ENCODE measurements around the gene ZNF687.
"Not testable (repeated sequence)": the region's sequence is repeated elsewhere in the genome, so short reads cannot be mapped to it uniquely, and the experiment has no call there.

ZNF687 gene, protein sequence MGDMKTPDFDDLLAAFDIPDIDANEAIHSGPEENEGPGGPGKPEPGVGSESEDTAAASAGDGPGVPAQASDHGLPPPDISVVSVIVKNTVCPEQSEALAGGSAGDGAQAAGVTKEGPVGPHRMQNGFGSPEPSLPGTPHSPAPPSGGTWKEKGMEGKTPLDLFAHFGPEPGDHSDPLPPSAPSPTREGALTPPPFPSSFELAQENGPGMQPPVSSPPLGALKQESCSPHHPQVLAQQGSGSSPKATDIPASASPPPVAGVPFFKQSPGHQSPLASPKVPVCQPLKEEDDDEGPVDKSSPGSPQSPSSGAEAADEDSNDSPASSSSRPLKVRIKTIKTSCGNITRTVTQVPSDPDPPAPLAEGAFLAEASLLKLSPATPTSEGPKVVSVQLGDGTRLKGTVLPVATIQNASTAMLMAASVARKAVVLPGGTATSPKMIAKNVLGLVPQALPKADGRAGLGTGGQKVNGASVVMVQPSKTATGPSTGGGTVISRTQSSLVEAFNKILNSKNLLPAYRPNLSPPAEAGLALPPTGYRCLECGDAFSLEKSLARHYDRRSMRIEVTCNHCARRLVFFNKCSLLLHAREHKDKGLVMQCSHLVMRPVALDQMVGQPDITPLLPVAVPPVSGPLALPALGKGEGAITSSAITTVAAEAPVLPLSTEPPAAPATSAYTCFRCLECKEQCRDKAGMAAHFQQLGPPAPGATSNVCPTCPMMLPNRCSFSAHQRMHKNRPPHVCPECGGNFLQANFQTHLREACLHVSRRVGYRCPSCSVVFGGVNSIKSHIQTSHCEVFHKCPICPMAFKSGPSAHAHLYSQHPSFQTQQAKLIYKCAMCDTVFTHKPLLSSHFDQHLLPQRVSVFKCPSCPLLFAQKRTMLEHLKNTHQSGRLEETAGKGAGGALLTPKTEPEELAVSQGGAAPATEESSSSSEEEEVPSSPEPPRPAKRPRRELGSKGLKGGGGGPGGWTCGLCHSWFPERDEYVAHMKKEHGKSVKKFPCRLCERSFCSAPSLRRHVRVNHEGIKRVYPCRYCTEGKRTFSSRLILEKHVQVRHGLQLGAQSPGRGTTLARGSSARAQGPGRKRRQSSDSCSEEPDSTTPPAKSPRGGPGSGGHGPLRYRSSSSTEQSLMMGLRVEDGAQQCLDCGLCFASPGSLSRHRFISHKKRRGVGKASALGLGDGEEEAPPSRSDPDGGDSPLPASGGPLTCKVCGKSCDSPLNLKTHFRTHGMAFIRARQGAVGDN

DNA sequence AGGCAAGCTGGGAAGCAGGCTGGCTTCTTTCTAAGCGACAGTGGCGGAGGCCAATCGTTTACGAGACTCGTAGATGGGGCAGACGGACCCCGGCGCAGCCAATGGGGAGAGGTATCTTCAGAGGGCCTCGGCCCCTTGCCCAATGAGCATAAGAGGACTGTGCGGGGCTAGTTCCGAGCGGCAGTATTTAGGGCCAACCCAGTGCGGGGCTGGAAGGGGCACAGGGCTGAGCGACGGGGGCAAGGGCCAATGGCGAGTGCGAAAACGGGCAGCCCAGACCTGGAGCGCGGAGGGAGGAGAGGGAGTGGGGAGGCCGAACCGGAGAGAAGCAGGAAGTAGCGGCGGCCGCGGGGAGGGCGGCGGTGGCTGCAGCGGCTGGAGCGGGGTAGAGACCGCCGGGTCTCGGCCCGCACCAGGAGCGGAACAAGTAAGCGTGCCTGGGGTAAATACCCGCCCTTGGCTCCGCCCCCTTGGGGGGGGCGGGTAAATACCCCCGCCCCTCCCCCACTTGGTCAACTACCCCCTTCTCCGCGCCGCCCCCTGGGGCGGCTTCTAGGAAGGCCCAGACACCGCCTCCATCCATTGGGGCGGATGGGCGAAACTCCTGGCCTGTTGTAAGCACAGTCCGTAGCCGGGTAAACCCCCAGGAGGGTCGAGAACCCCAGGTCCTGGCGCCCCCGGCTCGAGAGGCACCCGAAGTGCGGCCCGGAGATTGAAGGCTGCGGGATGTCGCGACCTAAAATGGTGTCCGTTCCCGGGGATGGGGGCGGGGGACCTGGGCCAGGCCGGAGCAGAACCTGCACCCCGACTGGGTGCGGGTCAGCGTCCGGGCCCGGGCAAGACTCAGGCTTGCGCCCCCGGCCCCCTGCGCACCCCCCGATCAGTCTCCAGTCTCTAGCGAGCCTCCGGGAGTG, at the start of gene ZNF687:
TSS of gene ZNF687 (plus strand) at position 331 of the 914 bp plus-strand sequence. CDS start 3,993 bp downstream, outside the sequence.
- DNase-seq (ENCODE audit: low read depth) = peak; percentile 96

DNA sequence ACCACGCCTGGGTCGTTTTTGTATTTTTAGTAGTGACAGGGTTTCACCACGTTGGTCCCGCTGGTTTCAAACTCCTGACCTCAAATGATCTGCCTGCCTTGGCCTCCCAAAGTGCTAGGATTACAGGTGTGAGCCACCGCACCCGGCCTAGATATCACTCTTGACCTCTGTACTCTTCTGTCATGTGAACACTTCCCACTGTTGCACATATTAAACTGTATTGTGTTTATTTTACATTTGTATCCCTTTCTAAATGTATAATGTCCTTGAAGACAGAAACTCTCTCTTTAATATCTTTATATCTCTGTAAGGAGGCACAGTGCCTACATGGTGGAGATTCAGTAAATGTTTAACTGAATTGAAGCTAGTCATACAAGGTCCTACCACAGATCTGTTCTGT, 46.9 kb upstream of the ZNF687 start:
- no peak for DNase-seq (ENCODE audit: low read depth)

DNA sequence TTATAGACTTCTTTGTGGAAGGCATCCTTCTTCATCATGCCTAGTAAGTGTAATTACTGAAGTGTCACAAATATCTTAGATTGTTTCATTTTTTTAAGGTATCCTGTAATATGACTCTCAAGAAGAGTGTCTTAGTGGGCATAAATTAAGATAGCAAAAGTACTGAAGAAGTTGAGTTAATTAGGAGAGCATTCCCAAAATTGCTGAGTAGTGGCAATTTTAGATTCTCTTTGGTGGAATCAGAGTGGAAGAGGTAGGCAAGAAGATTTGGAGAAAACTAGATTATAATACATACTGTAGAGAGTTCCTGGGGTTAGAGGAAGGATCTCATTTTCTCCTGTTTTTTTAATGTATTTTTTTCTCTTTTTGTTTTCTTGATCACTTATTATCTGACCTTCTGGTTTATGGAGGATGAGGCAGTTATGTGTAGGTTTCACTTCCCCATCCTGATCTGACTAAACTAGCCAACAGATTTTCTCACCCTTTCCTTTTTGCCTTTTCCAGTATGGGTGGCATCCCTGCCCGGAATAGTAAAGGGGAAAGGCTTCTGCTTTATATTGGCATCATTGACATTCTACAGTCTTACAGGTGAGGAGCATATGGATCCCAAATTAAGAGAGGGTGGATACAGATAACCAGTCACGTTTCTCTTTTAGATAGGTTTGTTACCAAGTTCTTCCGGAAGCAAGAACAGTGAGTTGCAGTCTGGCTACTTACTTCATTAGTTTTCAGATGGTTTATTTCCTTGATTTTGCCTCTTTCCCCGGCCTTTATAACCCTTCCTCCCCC, 44.2 kb upstream of the ZNF687 start:
- no peak for DNase-seq (ENCODE audit: low read depth)

DNA sequence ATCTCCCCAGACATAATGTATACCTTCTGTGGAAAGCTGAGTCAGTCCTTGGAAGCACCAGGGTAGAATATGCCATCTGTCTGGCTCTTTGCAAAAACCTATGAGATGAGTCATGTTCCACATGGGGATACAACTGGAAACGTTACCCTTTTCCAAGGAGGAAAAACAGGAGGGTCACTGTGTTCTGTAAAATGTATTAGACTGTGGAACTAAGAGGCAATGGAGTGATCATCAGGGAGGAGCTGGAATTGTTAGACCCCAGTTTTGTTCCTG, 43.7 kb upstream of the ZNF687 start:
- no peak for DNase-seq (ENCODE audit: low read depth)

DNA sequence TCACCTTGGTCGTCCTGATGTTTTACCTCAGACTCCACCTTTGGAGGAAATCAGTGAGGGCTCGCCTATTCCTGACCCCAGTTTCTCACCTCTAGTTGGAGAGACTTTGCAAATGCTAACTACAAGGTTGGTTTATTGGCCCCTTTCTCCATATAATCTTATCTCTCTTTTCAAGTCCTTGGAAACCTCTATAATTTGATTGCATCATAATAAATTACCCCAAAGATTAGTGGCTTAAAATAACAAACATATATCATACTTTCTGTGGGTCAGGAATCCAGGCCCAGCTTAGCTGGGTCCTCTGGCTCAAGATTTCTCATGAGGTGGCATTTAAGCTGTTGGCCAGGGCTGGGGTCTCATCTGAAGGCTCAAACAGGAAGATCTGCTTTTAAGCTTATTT, 39.7 kb upstream of the ZNF687 start:
- no peak for DNase-seq (ENCODE audit: low read depth)

DNA sequence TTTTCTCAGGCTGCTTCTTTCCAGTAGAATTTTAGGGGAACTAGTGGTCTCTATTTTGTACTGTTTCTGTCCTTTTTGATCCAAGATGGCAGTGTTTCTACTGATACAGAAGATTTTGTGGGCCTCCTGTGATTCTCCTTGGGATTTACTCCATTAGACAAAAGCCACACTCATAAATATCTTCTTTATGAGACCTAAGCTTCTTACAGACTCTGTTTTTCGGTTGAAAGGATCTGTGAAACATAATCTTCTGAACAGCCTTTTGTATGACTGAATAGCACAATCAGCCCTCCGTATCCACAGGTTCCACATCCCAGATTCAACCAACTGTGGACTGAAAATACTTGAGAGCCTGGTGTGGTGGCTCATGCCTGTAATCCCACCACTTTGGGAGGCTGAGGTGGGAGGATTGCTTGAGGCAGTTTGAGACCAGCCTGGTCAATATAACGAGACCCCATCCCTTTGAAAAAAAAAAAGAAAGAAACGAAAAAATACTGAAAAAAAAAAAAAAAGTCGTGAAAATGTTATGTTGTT, 38.3 kb upstream of the ZNF687 start:
- DNase-seq (ENCODE audit: low read depth) = no peak

DNA sequence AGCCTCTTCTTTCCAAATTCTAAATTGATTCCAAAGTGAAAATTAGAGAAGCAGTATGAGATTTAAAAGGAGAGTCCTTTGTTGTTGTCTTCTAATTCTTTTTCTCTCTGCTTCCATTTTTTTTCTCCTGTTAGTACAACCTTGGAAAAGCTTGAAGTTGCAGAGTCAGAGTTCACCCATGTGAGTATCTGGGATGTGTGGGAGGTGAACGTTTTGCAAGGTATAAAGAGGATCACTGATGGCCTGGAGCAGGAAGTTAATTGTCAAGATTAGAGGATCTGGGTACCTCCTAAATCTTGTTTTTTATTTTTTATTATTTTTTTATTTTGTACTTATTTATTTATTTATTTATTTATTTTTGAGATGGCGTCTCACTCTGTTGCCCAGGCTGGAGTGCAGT, 35.3 kb upstream of the ZNF687 start:
- no peak for DNase-seq (ENCODE audit: low read depth)

DNA sequence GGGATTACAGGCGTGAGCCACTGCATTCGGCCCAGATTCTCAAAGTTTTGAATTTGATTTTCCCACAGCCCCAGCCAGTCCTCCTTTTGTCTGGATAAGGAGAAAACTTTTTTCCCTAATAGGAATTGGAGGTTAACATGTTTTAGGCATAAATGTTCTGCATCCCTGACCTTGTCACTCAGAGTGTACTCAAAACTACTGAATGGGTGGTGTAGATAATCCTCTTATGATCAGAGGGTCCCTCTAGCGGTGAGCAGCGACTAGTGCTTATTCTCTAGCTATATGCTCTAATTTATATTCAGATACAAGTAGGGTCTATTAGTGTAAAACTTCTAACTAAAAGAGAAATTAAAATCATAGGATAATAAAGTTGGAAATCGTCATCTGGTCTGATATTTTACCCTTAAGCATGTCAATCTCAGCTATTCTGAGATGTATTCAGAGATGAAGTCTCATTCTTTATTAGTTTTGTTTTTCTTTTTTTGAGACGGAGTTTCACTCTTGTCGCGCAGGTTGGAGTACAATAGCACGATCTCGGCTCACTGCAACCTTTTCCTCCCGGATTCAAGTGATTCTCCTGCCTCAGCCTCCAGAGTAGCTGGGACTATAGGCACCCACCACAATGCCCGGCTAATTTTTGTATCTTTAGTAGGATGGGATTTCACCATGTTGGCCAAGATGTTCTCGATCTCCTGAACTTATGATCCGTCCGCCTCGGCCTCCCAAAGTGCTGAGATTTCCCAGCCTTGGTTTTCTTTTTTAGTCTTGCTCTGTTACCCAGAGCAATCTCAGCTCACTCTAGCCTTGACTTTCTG, 30.2 kb upstream of the ZNF687 start:
- peak; percentile 16 for DNase-seq (ENCODE audit: low read depth)

DNA sequence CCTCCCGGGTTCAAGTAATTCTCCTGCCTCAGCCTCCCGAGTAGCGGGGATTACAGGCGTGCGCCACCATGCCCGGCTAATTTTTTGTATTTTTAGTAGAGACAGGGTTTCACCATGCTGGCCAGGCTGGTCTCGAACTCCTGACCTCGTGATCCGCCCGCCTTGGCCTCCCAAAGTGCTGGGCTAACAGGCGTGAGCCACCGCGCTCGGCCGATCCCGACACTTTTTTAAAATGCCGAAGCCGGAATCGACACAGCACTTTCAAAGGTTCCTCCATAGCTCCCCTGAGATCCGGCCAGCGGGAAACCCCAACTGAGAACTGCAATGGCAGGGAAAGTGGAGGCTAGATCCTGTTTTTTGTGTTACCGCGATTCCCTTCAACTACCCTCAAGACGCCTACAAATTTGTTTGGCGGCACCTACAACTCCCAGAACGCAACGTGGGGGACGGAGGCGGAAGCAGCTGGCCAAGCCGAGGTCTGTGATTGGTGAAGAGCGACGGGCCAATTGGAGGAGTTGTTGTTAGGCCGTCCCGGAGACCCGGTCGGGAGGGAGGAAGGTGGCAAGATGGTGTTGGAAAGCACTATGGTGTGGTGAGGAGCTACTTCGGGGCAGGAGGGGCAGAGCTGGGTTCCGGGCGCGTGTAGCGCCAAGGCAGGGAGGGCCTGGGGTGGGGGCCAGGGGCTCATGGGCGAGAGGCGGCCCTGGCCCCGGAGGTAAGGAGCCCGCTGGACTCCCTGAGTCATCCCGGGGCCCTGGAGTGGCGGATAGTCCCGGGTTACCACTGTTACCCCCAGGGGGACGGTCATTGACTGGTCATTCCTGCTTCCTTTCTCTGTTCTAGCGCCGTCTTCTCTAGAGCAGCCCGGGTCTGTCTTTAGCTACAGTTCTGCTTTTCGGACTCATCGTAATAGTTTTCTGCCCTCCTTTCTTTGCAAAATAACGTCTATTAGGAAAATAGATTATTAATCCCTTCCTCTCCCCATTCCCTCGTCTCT, 27.6 kb upstream of the ZNF687 start, which contains the start of gene PSMD4:
TSS of gene PSMD4 (plus strand) at position 518 of the 997 bp plus-strand sequence. CDS start at position 567, 49 bp downstream.
- DNase-seq (ENCODE audit: low read depth) = peak; percentile 81

DNA sequence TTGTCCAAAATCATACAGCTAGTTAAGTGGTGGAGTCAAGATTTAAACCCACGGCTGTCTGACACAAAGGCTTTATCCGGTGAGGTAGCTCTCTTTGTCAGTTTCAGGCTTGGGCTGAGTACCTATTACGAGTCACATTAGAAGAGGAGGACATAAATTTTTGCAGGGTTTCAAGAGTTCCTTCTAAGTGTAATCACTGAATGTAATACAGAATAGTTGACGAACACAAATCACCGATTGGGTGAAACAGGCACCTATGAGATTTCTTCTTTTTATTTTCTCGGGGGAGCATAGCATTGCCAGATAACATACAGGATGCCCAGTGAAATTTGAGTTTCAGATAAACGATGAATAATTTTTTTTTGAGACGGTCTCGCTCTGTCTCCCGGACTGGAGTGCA, 26.7 kb upstream of the ZNF687 start:
- no peak for DNase-seq (ENCODE audit: low read depth)

DNA sequence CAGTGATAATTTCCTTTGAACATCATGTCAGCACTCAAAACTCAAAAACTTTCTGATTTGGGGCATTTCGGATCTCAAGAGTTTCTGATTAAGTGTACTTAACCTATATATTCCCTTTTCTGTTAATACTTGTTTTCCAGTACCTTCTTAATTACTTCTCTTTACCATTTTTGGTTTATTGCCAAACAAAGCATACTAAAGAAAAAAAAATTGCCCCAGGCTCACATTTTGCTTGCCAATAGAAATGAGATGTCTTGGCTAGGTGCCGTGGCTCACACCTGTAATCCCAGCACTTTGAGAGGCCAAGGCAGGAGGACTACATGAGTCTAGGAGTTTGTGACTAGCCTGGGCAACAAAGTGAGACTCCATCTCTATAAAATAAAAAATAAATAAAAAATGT, 22.7 kb upstream of the ZNF687 start:
- DNase-seq (ENCODE audit: low read depth) = no peak

DNA sequence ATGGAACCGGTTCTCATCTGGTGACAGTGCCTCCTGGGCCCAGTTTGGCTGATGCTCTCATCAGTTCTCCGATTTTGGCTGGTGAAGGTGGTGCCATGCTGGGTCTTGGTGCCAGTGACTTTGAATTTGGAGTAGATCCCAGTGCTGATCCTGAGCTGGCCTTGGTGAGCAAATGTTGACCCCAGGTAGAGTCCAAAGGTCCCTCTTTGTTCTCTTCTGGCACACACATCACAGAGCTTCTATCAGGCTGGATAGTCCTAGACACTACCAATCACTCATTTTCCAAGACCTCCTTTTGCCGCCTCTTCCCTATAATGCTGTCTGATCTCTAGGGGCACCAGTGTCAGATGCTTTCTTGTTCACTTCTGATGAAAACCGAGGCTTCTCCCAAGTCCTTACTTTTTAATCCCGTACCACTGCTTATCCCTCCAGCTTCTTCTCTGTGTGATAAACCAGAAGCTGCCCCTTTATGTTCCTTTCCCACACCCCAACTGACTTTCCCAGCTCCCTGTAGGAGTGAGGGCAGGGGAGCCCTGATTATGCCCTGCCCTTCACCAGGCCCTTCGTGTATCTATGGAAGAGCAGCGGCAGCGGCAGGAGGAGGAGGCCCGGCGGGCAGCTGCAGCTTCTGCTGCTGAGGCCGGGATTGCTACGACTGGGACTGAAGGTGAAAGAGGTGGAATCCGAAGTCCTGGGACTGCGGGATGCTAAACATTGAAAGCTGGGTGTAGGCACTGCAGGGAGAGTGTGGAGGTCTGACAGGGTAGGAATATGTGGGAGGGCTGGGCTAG, 16.5 kb upstream of the ZNF687 start:
- DNase-seq (ENCODE audit: low read depth) = no peak

DNA sequence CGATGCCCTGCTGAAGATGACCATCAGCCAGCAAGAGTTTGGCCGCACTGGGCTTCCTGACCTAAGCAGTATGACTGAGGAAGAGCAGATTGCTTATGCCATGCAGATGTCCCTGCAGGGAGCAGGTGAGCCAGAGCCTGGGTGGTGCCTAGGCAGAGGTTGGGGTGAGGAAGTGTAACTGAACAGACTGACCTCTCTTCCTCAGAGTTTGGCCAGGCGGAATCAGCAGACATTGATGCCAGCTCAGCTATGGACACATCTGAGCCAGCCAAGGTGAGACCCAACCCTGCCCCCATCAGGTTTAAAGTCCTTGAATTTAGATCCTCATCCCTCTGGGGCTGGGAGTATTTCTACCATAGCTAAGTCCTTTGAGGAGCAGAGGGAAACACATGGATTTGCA, 15.8 kb upstream of the ZNF687 start:
- DNase-seq (ENCODE audit: low read depth) = no peak

DNA sequence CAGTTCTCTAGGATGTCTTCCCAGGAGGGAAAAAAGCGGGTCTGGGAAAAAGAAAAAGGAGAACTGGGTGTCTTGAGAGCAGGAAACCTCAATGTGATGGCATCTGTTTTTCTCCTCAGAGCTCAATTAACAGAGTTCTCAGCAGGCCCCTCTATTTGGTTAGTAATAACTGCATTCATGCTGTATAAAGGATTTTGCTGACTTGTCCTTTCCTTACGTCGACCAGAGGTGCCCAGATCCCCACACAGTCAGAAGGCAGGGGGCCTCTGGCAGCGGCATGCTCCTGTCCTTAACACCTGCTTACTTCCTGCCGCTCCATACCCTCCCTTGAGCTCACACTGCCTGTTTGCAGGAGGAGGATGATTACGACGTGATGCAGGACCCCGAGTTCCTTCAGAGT, 15.3 kb upstream of the ZNF687 start:
- DNase-seq (ENCODE audit: low read depth) = no peak

DNA sequence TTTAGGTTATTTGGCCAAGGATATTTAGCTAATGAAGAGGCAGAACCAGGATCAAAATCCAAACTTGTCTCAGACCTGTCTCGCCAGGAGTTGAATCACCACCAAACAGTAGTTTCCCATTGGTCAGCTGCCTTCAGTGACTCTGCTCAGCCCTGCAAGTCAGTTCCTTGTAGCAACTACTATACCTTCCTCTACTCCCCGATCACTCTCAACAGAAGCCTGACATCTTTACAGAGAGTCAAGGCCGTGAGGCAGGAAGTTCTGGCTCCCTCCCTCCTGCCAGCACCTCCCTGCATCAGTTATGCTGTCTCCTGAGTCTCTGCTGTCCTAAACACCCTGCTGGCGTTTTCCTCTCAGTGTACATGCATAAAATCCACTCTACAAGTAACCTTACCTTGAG, 14.3 kb upstream of the ZNF687 start:
- DNase-seq (ENCODE audit: low read depth) = no peak

DNA sequence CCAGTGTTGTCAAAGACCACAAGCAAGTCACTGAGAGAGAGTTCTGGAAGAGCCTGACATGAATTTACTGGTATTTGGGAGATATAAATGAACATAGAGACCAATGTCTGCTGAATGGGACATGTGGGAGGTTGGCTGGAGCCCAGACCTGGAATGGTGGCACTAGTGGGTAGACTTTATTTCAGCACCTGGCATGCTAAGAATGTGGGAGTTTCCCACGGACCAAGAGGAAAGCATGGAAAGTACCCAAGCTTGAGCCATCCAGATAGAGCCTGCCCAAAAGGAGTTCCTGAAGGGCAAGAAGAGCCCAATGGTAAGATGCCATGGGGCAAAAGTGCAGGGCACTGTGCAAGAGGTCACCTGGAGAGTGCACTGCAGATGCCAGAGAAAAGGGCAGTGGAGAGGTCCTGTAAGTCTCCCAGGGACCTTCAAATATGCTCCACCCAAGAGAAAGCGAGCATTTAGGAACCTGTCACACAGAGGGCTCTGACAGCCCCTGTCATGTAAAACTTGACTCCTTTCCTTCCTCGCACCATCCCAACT, 8.1 kb upstream of the ZNF687 start:
- no peak for DNase-seq (ENCODE audit: low read depth)

DNA sequence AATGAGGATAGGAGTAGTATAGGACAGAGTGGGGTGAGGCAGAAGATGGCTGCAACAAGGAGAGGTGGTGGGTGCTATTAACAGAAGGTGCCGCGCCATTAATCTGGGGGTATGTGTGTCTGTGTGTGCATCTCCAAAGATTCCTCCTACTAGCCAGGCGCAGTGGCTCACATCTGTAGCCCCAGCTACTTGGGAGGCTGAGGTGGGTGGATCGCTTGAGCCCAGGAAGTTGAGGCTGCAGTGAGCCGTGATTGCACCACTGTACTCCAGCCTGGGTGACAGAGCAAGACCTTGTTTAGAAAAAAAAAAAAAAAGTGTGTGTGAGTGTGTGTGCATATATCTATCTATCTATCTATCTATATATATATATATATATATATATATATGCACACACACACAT, 6.8 kb upstream of the ZNF687 start:
- not testable (repeated sequence) for DNase-seq (ENCODE audit: low read depth)
